ENCODE measurements around the gene TMEM129.

The TMEM129 gene

DNA sequence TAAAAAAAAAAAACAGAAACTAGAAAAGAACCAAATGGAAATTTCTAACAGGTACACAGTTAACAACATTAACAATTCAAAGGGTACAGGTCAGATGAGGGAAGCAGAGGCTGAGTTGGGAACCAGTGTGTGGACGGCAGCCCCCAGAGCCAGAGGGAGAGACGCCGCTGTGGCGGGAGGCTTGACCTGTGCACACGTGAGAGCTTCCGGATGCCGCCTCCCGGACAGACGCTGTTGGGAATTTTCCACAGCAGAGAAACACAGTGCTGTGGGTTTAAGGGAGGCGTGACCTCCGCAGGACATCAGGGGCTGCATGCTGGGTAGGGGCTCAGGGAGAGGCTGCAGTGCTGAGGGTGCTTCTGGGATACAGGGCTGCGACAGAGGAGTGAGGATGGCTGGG, 22.4 kb upstream of the TMEM129 start:
- no peaks in the 10 kb centered on the region for H3K9me3 Mint-ChIP-seq
- H3K4me3 Mint-ChIP-seq = no peak overlapping the region
- peaks cover 68% of the 10 kb centered on the region for H3K36me3 Mint-ChIP-seq (ENCODE audit: low read depth)
- H3K27ac Mint-ChIP-seq = peak overlapping the region; percentile 60
- no peaks in the 10 kb centered on the region for H3K27me3 Mint-ChIP-seq
- no peak for DNase-seq
- H3K4me1 Mint-ChIP-seq (ENCODE audit: low read depth) = no peaks in the 10 kb centered on the region

DNA sequence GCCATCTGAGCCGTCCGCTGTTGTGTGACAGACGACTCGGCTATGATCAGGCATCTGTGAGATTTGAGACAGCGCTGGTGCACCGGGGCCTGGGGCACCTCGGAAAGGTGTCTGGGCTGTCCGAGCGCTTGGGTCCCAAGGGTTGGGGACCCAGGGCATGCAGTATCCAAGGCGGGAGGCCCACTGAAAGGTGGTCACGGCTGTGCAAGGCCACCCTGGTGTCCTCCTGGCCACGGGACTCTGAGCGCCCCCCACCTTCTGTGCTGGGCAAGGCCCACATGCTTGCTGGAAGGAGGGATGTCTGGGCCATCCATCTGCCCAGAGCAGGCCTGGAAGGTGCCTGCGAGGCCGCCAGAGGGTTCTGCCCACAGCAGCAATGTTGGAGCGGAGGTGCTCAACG, 20.1 kb upstream of the TMEM129 start:
- Mint-ChIP-seq H3K27ac (no peak overlapping the region), H3K4me1 (ENCODE audit: low read depth) (no peaks in the 10 kb centered on the region), H3K4me3 (no peak overlapping the region), H3K27me3 (no peaks in the 10 kb centered on the region), H3K9me3 (no peaks in the 10 kb centered on the region), H3K36me3 (ENCODE audit: low read depth) (peaks cover 91% of the 10 kb centered on the region)
- no peak for DNase-seq

DNA sequence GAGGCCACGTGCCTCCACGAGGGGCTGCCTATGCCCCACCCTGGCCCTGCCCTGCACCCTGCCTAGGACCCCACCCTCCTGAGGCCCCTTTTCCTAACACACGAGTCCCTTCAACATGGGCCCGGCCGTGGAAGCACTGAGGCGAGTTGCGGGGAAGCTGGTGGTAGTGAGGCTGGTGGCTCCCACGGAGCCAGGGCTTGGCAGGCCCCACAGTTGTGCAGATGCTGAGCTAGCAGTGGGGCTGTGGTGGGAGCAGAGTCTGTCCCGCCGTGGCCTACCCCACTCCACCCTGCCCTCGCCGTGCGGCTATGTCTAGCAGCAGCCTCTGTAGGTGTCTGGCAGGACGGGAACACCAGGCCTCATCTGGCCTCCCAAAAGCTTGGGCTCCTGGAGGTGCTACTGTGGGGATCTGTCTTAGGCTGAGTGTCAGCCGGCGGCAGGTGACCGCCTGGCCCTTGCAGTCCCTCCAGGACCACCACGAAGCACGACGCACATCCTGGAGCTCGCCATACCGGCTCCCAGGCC, 19.0 kb upstream of the TMEM129 start:
- peaks cover 99% of the 10 kb centered on the region for H3K36me3 Mint-ChIP-seq (ENCODE audit: low read depth)
- H3K27ac Mint-ChIP-seq = no peak overlapping the region
- no peak for DNase-seq
- H3K4me3 Mint-ChIP-seq = no peak overlapping the region
- no peaks in the 10 kb centered on the region for H3K27me3 Mint-ChIP-seq
- H3K9me3 Mint-ChIP-seq = no peaks in the 10 kb centered on the region
- no peaks in the 10 kb centered on the region for H3K4me1 Mint-ChIP-seq (ENCODE audit: low read depth)

DNA sequence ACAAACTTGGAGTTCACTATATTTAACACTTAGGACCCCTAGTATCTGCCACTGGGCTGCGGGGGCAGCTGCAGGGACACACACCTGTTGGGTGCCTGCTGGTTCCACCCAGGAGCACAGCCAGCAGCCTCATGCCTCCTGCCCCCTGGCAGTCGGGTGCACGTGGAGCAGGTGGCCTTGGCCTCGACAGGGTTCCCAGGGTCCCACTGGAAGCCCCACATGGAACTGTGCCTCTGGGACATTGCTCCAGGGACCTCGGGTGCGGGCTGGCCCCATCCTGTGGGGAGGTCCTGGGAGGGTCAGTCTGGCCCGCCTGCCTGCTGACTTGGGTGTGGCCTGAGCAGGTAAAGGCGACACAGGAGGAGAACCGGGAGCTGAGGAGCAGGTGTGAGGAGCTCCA, 18.2 kb upstream of the TMEM129 start:
- H3K27ac Mint-ChIP-seq = no peak overlapping the region

DNA sequence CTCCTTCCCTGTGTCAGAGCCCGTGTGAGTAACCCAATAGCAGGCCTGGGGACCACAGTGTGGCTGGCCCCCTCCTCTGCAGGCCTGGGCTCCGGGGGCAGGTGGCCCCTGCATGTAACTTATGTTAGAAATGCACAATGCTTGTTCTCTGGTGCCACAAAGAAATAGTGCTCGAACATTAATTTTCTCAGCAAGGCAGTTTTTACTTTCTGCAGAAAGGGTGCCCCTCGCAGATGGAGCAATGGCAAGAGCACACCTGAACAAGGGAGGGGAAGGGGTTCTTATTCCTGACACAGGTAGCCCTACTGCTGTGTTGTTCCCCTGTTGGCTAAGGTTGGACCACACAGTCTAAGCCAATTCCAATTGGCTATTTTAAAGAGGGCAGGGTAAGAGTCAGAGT, 17.3 kb upstream of the TMEM129 start:
- Mint-ChIP-seq H3K27ac (no peak overlapping the region), H3K9me3 (no peaks in the 10 kb centered on the region), H3K4me3 (no peak overlapping the region), H3K4me1 (ENCODE audit: low read depth) (no peaks in the 10 kb centered on the region), H3K27me3 (no peaks in the 10 kb centered on the region), H3K36me3 (ENCODE audit: low read depth) (peaks cover 100% of the 10 kb centered on the region)
- no peak for DNase-seq

More for the DNA sequence above, 18.2 kb upstream of the TMEM129 start:
- Mint-ChIP-seq H3K36me3 (ENCODE audit: low read depth) (peaks cover 100% of the 10 kb centered on the region), H3K9me3 (no peaks in the 10 kb centered on the region), H3K4me1 (ENCODE audit: low read depth) (no peaks in the 10 kb centered on the region), H3K27me3 (no peaks in the 10 kb centered on the region), H3K4me3 (no peak overlapping the region)
- DNase-seq = no peak

DNA sequence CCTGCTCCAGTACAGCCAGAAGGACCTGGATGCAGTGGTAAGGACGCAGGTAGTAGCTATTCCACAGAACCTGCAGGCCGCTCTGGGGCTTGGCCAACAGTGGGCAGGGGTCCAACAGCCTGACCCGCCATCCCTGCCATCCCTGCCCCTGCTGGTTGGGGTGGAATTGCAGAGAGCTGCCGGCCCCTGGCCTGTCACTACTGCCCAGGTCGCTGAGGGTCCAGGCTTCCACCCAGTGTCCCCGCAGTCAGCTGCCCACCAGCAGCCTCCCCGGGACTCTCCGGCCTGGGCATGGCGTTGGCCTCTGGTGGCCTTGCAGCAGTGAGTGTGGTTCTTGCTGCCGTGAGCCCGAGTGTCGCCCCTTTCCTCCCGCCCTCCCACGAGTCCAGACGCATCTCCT, 16.5 kb upstream of the TMEM129 start:
- H3K9me3 Mint-ChIP-seq = no peaks in the 10 kb centered on the region
- peaks cover 100% of the 10 kb centered on the region for H3K36me3 Mint-ChIP-seq (ENCODE audit: low read depth)
- no peaks in the 10 kb centered on the region for H3K4me1 Mint-ChIP-seq (ENCODE audit: low read depth)
- H3K27ac Mint-ChIP-seq = no peak overlapping the region
- no peak for DNase-seq
- no peak overlapping the region for H3K4me3 Mint-ChIP-seq
- no peaks in the 10 kb centered on the region for H3K27me3 Mint-ChIP-seq

DNA sequence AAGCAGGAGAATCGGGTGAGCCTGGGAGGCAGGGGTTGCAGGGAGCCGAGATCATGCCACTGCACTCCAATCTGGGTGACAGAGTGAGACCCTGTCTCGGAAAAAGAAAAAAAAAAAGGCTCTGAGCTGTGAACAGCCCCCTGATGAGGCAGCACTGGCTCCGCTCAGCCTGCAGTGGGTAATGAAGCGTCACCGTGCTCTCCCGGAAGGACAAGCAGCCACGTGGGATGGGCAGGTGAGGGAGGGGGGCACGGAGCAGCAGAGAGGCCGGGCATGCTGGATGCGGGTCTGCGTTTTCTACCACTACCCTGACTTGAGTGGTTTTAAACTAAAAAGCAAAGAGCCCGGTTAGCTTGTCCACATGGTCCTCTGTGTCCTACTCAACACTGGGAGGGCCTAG, 15.7 kb upstream of the TMEM129 start:
- Mint-ChIP-seq H3K27me3 (no peaks in the 10 kb centered on the region), H3K4me1 (ENCODE audit: low read depth) (peaks cover 1% of the 10 kb centered on the region), H3K36me3 (ENCODE audit: low read depth) (peaks cover 99% of the 10 kb centered on the region), H3K4me3 (no peak overlapping the region), H3K27ac (no peak overlapping the region), H3K9me3 (no peaks in the 10 kb centered on the region)
- no peak for DNase-seq

DNA sequence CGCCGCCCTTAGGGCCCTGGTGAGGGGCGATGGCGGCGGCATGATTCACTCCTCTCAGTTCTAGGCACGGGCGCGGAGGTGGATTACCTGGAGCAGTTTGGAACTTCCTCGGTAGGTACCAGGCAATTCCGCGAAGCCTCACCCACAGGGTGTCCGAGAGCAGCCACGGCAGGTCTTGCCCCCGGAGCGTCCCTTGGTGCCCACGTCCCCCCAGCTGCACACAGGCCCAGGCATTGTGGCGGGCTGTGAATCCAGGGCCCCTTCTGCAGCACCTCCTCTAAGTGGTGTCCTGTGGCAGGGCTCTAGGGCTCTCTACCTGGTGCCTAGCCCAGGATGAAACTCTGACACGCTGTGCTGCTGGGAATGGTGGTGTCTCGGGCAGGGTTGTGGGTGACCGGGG, 14.1 kb upstream of the TMEM129 start:
- Mint-ChIP-seq H3K27ac (no peak overlapping the region), H3K9me3 (no peaks in the 10 kb centered on the region), H3K4me1 (ENCODE audit: low read depth) (peaks cover 16% of the 10 kb centered on the region), H3K36me3 (ENCODE audit: low read depth) (peaks cover 98% of the 10 kb centered on the region), H3K27me3 (no peaks in the 10 kb centered on the region), H3K4me3 (no peak overlapping the region)
- DNase-seq = no peak

DNA sequence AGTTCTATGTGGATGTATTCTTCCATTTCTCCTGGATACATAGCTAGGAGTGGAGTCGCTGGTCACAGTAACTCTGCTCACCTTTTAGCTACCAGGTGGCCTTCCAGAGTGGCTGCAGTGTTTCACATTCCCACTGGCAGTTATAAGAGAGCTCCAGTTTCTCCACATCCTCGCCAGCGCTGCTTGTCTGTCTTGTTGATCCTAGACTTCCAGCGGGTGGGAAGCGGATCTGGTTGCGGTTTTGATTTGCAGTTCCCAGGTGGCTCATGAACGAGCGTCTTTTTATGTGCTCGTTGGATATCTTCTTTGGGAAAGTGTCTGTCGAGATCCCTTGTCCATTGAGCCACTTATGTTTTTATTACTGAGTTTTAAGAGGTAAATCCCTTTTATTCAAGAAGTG, 11.8 kb upstream of the TMEM129 start:
- H3K4me3 Mint-ChIP-seq = no peak overlapping the region
- H3K27me3 Mint-ChIP-seq = no peaks in the 10 kb centered on the region
- peaks cover 32% of the 10 kb centered on the region for H3K4me1 Mint-ChIP-seq (ENCODE audit: low read depth)
- no peaks in the 10 kb centered on the region for H3K9me3 Mint-ChIP-seq
- H3K27ac Mint-ChIP-seq = no peak overlapping the region
- DNase-seq = no peak
- peaks cover 97% of the 10 kb centered on the region for H3K36me3 Mint-ChIP-seq (ENCODE audit: low read depth)

DNA sequence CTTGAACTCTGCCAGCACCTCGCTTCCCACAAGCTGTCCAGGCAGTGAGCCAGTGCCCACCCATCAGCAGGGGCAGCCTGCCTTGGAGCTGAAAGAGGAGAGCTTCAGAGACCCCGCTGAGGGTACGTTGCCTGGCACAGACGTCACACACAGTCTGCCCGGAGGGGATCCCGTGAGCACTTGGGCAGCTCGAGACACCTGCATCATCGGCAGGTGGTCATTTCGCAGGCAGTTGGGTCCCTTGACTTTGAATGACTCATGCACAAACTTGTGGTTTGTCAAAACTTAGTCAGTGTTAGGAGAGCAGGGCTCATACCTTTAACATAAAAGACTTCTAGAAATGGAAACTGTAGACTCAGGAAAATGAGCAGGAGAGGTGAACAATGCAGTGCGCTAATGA, 10.1 kb upstream of the TMEM129 start:
- peaks cover 47% of the 10 kb centered on the region for H3K4me1 Mint-ChIP-seq (ENCODE audit: low read depth)
- no peak overlapping the region for H3K4me3 Mint-ChIP-seq
- peak overlapping the region; percentile 80 for H3K27ac Mint-ChIP-seq
- no peaks in the 10 kb centered on the region for H3K27me3 Mint-ChIP-seq
- no peak for DNase-seq
- peaks cover 97% of the 10 kb centered on the region for H3K36me3 Mint-ChIP-seq (ENCODE audit: low read depth)
- no peaks in the 10 kb centered on the region for H3K9me3 Mint-ChIP-seq

DNA sequence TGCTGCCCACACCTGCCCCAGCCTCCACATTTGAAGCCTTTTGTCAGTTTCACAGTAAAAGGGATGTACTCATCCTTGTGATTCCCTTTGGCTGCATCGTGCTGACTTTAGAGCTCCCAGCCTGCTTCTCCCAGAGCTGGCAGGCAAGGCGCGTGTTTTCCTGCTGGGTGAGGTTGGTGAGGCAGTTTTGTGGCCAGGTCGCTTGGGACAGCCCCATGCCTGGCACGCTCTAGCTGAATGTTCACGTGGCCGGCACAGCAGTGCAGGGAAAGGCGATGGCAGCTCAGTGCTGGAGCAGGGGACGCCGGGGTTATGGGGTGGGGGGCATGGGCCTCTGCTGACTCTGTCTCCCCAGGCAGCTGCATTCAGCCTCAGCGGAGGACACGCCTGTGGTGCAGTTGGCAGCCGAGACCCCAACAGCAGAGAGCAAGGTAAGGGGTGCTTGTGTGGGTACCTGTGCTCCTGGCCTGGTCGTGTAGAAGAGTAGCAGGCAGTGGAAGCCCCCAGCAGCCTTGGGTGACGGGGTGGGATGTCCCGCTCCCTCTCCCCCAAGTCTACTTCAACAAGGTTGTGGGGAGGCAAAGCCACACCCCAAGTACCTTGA, 9.5 kb upstream of the TMEM129 start:
- H3K4me1 Mint-ChIP-seq (ENCODE audit: low read depth) = peaks cover 52% of the 10 kb centered on the region
- H3K9me3 Mint-ChIP-seq = no peaks in the 10 kb centered on the region
- no peak overlapping the region for H3K4me3 Mint-ChIP-seq
- H3K36me3 Mint-ChIP-seq (ENCODE audit: low read depth) = peaks cover 97% of the 10 kb centered on the region
- DNase-seq = no peak
- peak overlapping the region; percentile 80 for H3K27ac Mint-ChIP-seq
- H3K27me3 Mint-ChIP-seq = no peaks in the 10 kb centered on the region

DNA sequence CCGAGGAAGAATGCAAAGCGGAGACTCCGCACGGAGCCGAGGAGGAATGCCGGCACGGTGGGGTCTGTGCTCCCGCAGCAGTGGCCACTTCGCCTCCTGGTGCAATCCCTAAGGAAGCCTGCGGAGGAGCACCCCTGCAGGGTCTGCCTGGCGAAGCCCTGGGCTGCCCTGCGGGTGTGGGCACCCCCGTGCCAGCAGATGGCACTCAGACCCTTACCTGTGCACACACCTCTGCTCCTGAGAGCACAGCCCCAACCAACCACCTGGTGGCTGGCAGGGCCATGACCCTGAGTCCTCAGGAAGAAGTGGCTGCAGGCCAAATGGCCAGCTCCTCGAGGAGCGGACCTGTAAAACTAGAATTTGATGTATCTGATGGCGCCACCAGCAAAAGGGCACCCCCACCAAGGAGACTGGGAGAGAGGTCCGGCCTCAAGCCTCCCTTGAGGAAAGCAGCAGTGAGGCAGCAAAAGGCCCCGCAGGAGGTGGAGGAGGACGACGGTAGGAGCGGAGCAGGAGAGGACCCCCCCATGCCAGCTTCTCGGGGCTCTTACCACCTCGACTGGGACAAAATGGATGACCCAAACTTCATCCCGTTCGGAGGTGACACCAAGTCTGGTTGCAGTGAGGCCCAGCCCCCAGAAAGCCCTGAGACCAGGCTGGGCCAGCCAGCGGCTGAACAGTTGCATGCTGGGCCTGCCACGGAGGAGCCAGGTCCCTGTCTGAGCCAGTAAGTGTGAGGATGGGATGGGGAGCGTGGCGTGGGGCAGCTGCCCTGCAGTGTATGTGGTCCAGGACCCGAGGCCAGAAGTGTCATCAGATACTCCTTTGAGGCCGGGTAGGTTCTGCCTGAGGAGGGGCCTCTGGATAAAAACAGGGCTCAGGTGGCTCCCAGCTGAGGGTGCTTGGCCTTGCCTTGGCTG, 7.2 kb upstream of the TMEM129 start:
- Mint-ChIP-seq H3K4me3 (no peak overlapping the region), H3K9me3 (no peaks in the 10 kb centered on the region), H3K4me1 (ENCODE audit: low read depth) (peaks cover 71% of the 10 kb centered on the region), H3K27me3 (no peaks in the 10 kb centered on the region), H3K27ac (peak overlapping the region; percentile 10), H3K36me3 (ENCODE audit: low read depth) (peaks cover 97% of the 10 kb centered on the region)
- DNase-seq = no peak

DNA sequence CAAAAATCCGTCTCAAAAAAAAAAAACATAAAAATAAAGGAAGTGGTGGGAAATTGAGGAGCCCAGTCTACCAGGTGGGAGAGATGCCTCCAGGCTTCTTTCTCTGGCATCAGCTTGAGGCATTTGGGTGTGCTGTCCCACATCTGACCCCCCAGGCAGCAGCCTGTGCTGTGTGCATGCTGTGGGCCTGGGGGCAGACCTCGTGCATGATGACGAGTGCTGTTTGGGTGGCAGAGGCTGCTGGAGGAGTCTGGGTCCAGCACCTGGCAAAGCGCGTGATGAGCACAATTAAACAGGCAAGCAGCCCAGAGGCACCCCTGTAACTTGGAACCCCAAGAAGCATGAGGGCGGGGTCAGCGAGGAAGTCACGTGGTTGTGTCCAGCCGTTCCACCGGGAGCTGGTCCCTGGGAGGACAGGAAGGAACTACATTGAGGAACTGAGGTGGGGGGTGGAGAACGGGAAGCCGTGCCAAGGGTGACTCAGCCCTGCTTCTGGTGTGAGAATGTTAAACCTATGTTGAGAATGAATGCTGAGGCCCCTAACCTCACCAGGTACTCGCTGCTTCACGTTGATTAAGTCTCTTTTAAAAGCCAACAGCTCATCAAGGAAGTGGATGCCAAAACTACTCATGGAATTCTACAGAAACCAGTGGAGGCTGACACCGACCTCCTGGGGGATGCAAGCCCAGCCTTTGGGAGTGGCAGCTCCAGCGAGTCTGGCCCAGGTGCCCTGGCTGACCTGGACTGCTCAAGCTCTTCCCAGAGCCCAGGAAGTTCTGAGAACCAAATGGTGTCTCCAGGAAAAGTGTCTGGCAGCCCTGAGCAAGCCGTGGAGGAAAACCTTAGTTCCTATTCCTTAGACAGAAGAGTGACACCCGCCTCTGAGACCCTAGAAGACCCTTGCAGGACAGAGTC, 6.3 kb upstream of the TMEM129 start:
- H3K27ac Mint-ChIP-seq = peak overlapping the region; percentile 58
- DNase-seq = no peak
- no peak overlapping the region for H3K4me3 Mint-ChIP-seq
- H3K27me3 Mint-ChIP-seq = no peaks in the 10 kb centered on the region
- H3K9me3 Mint-ChIP-seq = no peaks in the 10 kb centered on the region
- peaks cover 79% of the 10 kb centered on the region for H3K4me1 Mint-ChIP-seq (ENCODE audit: low read depth)
- H3K36me3 Mint-ChIP-seq (ENCODE audit: low read depth) = peaks cover 97% of the 10 kb centered on the region

DNA sequence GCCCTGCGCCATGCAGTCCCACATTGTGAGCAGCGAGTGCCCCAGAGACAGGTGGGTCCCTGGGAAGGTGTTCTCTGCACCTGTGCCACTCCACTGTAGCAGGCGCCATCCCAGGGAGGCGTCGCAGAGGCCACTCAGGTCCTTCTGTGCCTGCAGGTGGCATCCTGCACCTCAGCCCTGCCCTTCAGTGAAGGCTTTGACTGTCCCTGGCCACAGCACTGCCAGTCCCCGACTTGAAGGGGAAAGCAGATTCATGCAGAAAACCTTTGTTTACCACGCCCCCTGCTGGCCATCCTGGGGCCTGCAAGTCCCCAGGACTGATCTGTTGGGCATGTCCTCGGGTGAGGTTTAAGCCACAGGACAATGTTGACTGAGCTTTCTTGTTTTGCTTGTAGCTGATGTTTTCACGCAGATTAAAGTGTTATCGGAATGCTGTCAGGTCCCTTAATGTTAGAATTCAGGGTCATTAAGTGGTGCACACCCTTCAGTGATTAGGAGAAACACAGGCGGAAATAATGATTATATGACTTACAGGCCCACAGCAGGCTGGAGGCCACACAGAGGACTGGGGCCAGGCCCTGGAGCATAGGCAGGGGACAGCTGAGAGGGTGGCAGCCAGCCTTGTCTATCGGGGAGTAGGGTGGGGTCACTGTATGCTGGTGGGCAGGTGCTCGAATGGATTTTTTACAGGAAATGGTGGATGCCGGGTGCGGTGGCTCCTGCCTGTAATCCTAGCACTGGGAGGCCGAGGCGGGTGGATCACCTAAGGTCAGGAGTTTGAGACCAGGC, 5.2 kb upstream of the TMEM129 start:
- Mint-ChIP-seq H3K4me1 (ENCODE audit: low read depth) (peaks cover 78% of the 10 kb centered on the region), H3K27me3 (no peaks in the 10 kb centered on the region), H3K9me3 (no peaks in the 10 kb centered on the region), H3K36me3 (ENCODE audit: low read depth) (peaks cover 95% of the 10 kb centered on the region), H3K4me3 (peak overlapping the region; percentile 8), H3K27ac (peak overlapping the region; percentile 58)
- peak; percentile 92 for DNase-seq
